ENCODE results near the gene CHD6.

The CHD6 gene

GRCh38 chr20:41475503-41475902, 142.7 kb downstream of the CHD6 start:
- Mint-ChIP-seq H3K4me1 (peaks cover 16% of the 10 kb centered on the region), H3K27me3 (no peaks in the 10 kb centered on the region), H3K27ac (ENCODE audit: low read depth) (no peak overlapping the region), H3K4me3 (no peak overlapping the region), H3K36me3 (ENCODE audit: insufficient read depth) (peaks cover 29% of the 10 kb centered on the region), H3K9me3 (no peaks in the 10 kb centered on the region)
- ATAC-seq (replicated peaks; ENCODE audit: extremely low read depth, poor library complexity, severe bottlenecking) (no peak), DNase-seq (ENCODE audit: low spot score in 2 of 2) (no peak)

GRCh38 chr20:41470362-41471095, 147.6 kb downstream of the CHD6 start:
- no peak overlapping the region for H3K4me3 Mint-ChIP-seq
- no peaks in the 10 kb centered on the region for H3K27me3 Mint-ChIP-seq
- H3K27ac Mint-ChIP-seq (ENCODE audit: low read depth) = no peak overlapping the region
- no peaks in the 10 kb centered on the region for H3K9me3 Mint-ChIP-seq
- H3K36me3 Mint-ChIP-seq (ENCODE audit: insufficient read depth) = peaks cover 34% of the 10 kb centered on the region
- ATAC-seq (replicated peaks; ENCODE audit: extremely low read depth, poor library complexity, severe bottlenecking) = no peak
- no peaks in the 10 kb centered on the region for H3K4me1 Mint-ChIP-seq
- DNase-seq (ENCODE audit: low spot score in 2 of 2) = no peak

- Mint-ChIP-seq H3K27me3 (no peaks in the 10 kb centered on the region), H3K4me1 (no peaks in the 10 kb centered on the region), H3K9me3 (no peaks in the 10 kb centered on the region), H3K4me3 (no peak overlapping the region), H3K36me3 (ENCODE audit: insufficient read depth) (peaks cover 34% of the 10 kb centered on the region), H3K27ac (ENCODE audit: low read depth) (no peak overlapping the region)
- ATAC-seq (replicated peaks; ENCODE audit: extremely low read depth, poor library complexity, severe bottlenecking) = no peak
- DNase-seq (ENCODE audit: low spot score in 2 of 2) = no peak
These were observed 148.3 kb downstream of the CHD6 start for GRCh38 chr20:41469868-41470267.

- Mint-ChIP-seq H3K27ac (ENCODE audit: low read depth) (no peak overlapping the region), H3K4me1 (no peaks in the 10 kb centered on the region), H3K9me3 (no peaks in the 10 kb centered on the region), H3K36me3 (ENCODE audit: insufficient read depth) (peaks cover 32% of the 10 kb centered on the region), H3K27me3 (no peaks in the 10 kb centered on the region), H3K4me3 (no peak overlapping the region)
- ATAC-seq (replicated peaks; ENCODE audit: extremely low read depth, poor library complexity, severe bottlenecking) (no peak), DNase-seq (ENCODE audit: low spot score in 2 of 2) (no peak)
These were observed 149.1 kb downstream of the CHD6 start for GRCh38 chr20:41468994-41469600.

GRCh38 chr20:41467690-41468089, 150.5 kb downstream of the CHD6 start:
- ATAC-seq (replicated peaks; ENCODE audit: extremely low read depth, poor library complexity, severe bottlenecking) (no peak), DNase-seq (ENCODE audit: low spot score in 2 of 2) (no peak)
- Mint-ChIP-seq H3K27ac (ENCODE audit: low read depth) (no peak overlapping the region), H3K9me3 (no peaks in the 10 kb centered on the region), H3K4me1 (no peaks in the 10 kb centered on the region), H3K4me3 (no peak overlapping the region), H3K36me3 (ENCODE audit: insufficient read depth) (peaks cover 28% of the 10 kb centered on the region), H3K27me3 (no peaks in the 10 kb centered on the region)

- Mint-ChIP-seq H3K4me3 (no peak overlapping the region), H3K9me3 (no peaks in the 10 kb centered on the region), H3K27ac (ENCODE audit: low read depth) (no peak overlapping the region), H3K27me3 (no peaks in the 10 kb centered on the region), H3K4me1 (no peaks in the 10 kb centered on the region), H3K36me3 (ENCODE audit: insufficient read depth) (peaks cover 23% of the 10 kb centered on the region)
- DNase-seq (ENCODE audit: low spot score in 2 of 2) (no peak), ATAC-seq (replicated peaks; ENCODE audit: extremely low read depth, poor library complexity, severe bottlenecking) (no peak)
These were observed 151.0 kb downstream of the CHD6 start for GRCh38 chr20:41467220-41467619.

- Mint-ChIP-seq H3K4me3 (no peak overlapping the region), H3K27ac (ENCODE audit: low read depth) (no peak overlapping the region), H3K27me3 (no peaks in the 10 kb centered on the region), H3K4me1 (no peaks in the 10 kb centered on the region), H3K9me3 (no peaks in the 10 kb centered on the region), H3K36me3 (ENCODE audit: insufficient read depth) (peaks cover 16% of the 10 kb centered on the region)
- no peak for ATAC-seq (replicated peaks; ENCODE audit: extremely low read depth, poor library complexity, severe bottlenecking)
- no peak for DNase-seq (ENCODE audit: low spot score in 2 of 2)
These were observed 154.6 kb downstream of the CHD6 start for GRCh38 chr20:41463567-41463966.

GRCh38 chr20:41462372-41463161, 155.6 kb downstream of the CHD6 start:
- Mint-ChIP-seq H3K4me1 (no peaks in the 10 kb centered on the region), H3K4me3 (no peak overlapping the region), H3K27ac (ENCODE audit: low read depth) (no peak overlapping the region), H3K9me3 (no peaks in the 10 kb centered on the region), H3K27me3 (no peaks in the 10 kb centered on the region), H3K36me3 (ENCODE audit: insufficient read depth) (peaks cover 11% of the 10 kb centered on the region)
- ATAC-seq (replicated peaks; ENCODE audit: extremely low read depth, poor library complexity, severe bottlenecking) (no peak), DNase-seq (ENCODE audit: low spot score in 2 of 2) (no peak)

- Mint-ChIP-seq H3K4me1 (no peaks in the 10 kb centered on the region), H3K27ac (ENCODE audit: low read depth) (no peak overlapping the region), H3K36me3 (ENCODE audit: insufficient read depth) (peaks cover 34% of the 10 kb centered on the region), H3K9me3 (no peaks in the 10 kb centered on the region), H3K4me3 (no peak overlapping the region), H3K27me3 (no peaks in the 10 kb centered on the region)
- ATAC-seq (replicated peaks; ENCODE audit: extremely low read depth, poor library complexity, severe bottlenecking) (no peak), DNase-seq (ENCODE audit: low spot score in 2 of 2) (no peak)
These were observed 159.4 kb downstream of the CHD6 start for GRCh38 chr20:41458761-41459160.

GRCh38 chr20:41457173-41457857, 160.9 kb downstream of the CHD6 start:
- DNase-seq (ENCODE audit: low spot score in 2 of 2) = no peak
- no peak overlapping the region for H3K4me3 Mint-ChIP-seq
- H3K27ac Mint-ChIP-seq (ENCODE audit: low read depth) = no peak overlapping the region
- ATAC-seq (replicated peaks; ENCODE audit: extremely low read depth, poor library complexity, severe bottlenecking) = no peak
- H3K27me3 Mint-ChIP-seq = no peaks in the 10 kb centered on the region
- H3K36me3 Mint-ChIP-seq (ENCODE audit: insufficient read depth) = peaks cover 45% of the 10 kb centered on the region
- H3K9me3 Mint-ChIP-seq = no peaks in the 10 kb centered on the region
- H3K4me1 Mint-ChIP-seq = no peaks in the 10 kb centered on the region

GRCh38 chr20:41456351-41456750, 161.8 kb downstream of the CHD6 start:
- no peaks in the 10 kb centered on the region for H3K4me1 Mint-ChIP-seq
- no peaks in the 10 kb centered on the region for H3K27me3 Mint-ChIP-seq
- H3K36me3 Mint-ChIP-seq (ENCODE audit: insufficient read depth) = peaks cover 49% of the 10 kb centered on the region
- no peak for ATAC-seq (replicated peaks; ENCODE audit: extremely low read depth, poor library complexity, severe bottlenecking)
- no peak overlapping the region for H3K4me3 Mint-ChIP-seq
- H3K9me3 Mint-ChIP-seq = no peaks in the 10 kb centered on the region
- no peak for DNase-seq (ENCODE audit: low spot score in 2 of 2)
- no peak overlapping the region for H3K27ac Mint-ChIP-seq (ENCODE audit: low read depth)

GRCh38 chr20:41454250-41454649, 163.9 kb downstream of the CHD6 start:
- Mint-ChIP-seq H3K36me3 (ENCODE audit: insufficient read depth) (peaks cover 49% of the 10 kb centered on the region), H3K27ac (ENCODE audit: low read depth) (no peak overlapping the region), H3K27me3 (no peaks in the 10 kb centered on the region), H3K4me3 (no peak overlapping the region), H3K9me3 (no peaks in the 10 kb centered on the region), H3K4me1 (no peaks in the 10 kb centered on the region)
- ATAC-seq (replicated peaks; ENCODE audit: extremely low read depth, poor library complexity, severe bottlenecking) (no peak), DNase-seq (ENCODE audit: low spot score in 2 of 2) (no peak)
